ENCODE data around the gene UBE2F.
"Not testable (repeated sequence)": the region's sequence is repeated elsewhere in the genome, so short reads cannot be mapped to it uniquely, and the experiment has no call there.

The UBE2F gene

DNA sequence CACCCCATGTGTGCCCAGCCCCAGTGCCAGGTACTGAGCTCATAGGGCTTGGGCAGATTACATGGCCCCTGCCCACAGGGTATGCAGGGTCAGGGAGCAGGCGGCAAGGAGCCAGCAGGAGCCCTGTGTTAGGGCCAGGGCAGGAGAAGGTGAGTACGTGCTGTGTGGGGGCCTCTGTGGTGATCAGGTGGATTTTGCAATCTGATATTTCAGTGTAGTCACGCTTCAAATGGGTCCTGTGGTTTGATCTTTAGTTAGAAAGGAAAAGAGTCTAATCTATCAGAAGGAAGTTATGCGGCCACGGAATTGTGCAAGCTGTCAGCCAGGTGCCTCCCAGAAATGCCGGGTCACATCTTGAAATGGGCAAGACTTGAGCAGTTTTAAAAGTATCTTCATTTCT is 13.9 kb downstream of the UBE2F start:
- DNase-seq: no peak

DNA sequence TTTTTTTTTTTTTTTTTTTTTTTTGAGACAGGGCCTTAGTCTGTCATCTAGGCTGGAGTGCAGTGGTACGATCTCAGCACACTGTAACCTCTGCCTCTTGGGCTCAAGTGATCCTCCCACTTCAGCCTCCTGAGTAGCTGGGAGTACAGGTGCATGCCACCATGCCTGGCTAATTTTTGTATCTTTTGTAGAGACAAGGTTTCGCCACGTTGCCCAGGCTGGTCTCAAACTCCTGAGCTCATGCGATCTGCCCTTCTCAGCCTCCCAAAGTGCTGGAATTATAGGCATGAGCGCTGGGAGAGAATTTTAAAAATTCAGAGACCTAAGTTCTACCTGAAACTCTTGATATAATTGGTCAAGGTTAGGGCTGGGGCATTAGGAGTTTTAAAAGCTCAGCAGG is 14.8 kb downstream of the UBE2F start:
- DNase-seq: not testable (repeated sequence)

DNA sequence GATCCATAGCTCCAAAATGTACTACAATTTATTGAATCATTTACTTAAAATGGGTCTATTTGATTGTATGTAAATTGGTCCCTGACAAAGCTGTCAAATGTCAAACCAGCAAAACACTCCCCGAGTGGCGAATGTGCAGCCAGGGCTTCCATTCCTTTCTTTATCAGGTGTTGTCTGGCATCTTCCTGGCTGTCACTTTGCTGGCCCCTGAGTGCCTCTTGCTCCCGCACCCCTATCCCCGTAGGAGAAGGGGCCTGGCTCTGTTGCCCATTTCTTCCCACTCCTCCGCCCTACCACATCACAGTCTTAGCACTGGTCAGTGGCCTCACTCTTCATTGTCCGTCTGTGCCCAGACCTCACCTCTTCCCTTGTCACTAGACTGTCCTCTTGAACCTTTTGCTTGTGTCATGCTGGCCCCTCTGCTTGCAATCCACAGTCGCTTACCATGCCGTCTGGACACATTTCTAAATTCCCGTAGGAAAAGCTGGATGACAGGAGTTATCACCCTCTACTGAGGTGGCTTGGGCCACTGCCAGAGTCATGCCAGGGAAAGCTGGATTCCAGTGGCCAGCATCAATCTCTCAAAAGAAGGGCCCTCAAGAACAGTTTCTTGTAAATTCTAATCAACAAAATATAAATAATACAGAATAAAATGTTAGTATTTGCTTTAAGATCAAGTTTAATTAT is 15.4 kb downstream of the UBE2F start:
- no peak for DNase-seq

DNA sequence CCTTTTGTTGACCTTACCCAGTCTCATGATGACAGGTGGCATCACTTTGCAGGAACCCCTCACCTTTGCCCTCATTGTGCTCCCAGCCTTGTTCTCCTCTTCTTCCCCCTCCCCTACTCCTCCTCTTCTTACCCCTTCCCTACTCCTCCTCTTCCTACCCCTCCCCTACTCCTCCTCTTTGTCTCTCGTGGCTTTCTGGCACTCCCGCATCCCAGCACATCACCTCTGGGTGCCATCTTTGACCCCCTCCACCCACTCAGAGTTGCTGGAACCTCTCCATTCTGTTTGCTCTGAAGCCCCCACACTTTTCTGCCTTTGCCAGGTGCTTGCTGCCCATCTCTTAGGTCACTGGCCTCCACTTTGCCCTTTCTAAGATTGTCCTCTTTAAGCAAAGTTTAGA is 17.1 kb downstream of the UBE2F start:
- DNase-seq: no peak

DNA sequence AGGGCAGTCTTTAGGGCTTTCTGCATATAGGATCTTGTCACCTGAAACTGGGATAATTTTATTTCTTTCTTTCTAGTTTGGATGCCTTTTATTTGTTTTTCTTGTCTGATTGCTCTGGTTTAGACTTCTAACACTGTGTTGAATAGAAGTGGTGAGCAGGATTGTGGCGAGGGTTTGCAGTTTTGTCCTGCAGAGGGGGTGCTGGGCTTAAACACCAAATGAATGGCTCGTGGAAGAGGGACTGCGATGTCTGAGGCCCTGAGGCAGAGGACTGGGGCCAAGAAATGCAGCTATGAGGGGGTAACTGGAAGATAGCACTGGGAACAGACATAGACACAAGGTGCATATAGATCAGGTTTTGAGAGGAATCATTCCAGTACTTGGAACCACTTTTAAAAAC is 20.5 kb downstream of the UBE2F start:
- no peak for DNase-seq

DNA sequence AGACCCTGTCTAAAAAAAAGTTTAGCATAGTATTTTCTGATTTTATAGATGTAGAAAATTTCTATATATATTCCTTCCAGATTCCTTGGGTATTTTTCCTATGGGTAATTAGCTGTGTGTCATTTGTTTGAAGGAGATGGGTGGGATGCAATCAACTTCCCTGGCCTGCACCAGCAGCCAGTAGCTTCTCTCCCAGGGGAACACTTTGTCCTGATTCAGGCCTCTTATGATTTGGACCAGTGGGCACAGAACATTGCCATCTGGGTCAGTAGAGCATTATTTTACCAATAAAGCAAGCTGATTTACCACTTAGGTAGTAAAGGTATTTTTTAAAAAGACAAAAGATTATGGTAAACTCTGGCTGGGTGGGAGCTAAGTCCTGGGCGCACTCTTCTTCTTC is 26.9 kb downstream of the UBE2F start:
- DNase-seq: no peak

DNA sequence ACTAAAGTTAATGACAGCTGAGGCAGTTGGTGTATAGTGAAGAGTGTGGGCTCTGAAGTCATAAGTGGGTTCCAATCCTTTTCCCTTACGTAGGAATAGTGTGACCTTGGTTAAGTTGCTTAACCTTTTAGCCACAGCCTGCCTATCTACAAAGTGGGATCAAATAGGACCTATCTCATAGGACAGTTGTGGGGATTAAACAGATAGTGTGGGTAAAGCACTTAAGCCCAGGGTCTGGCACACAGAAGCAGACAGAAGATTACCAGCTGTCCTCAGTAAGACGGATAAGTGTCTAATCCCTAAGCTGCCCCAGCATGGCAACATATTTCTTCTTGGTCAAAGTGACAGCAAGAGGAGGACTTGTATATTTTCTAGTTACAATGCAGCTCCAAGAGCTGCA is 28.2 kb downstream of the UBE2F start:
- DNase-seq: no peak

DNA sequence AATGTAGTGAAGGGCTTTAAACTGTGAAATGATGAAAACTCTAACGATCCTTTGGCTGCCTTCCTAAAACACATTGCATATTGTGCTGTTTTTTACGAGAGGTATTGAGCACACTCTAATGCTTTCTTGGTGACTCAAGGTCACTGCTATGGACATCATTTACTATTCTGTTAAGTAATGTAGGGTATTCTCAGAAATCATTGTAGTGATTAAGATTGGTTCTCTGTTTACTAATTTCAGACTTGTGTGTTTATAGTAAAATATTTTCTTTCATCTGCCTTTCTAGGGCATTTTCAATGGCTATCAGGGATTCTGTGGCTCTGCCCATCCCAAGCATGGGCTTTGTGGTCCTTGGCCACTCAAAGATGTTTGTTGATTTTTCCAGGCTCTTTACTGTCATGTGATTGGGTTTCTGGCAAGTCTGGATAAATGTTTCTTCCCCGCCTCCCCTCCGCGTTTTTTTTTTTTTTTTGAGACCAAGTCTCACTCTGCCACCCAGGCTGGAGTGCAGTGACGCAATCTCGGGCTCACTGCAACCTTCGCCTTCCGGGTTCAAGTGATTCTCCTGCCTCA is 29.3 kb downstream of the UBE2F start:
- DNase-seq: no peak

DNA sequence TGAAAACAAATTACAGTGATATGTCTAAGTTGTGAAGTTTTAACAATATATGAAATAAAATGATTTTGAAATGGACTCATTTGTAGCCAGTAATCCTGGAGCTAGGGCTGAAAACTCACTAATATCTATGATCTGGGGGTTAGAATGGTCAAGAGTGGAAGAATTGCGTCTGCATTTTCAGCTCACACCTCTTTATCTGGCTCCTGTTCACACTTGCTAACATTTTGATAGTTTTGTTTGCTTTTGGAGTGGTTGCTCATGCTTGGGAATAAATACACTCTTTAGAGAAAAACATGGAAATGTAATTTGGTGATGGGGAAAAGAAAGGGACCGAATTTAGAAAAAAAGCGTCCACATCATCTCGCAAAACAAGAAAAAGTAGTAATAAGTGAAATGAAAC is 30.7 kb downstream of the UBE2F start:
- DNase-seq: no peak

DNA sequence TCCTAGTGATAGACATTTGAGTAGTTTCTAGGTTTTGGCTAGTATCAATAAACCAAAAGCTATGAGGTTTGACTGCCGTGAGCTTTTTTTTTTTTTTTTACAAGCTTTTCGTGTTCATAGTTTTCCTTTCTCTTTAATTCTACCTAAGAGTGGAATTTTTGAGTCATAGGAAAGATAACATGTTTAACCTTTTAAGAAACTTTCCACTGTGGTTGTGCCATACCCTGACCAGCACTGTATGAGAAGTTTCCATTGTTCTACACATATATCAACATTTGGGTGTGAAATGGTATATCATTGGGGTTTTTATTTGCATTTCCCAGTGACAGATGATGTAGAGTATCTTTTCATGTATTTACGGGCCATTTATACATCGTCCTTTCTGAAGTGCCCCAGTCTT is 31.7 kb downstream of the UBE2F start:
- DNase-seq: no peak

DNA sequence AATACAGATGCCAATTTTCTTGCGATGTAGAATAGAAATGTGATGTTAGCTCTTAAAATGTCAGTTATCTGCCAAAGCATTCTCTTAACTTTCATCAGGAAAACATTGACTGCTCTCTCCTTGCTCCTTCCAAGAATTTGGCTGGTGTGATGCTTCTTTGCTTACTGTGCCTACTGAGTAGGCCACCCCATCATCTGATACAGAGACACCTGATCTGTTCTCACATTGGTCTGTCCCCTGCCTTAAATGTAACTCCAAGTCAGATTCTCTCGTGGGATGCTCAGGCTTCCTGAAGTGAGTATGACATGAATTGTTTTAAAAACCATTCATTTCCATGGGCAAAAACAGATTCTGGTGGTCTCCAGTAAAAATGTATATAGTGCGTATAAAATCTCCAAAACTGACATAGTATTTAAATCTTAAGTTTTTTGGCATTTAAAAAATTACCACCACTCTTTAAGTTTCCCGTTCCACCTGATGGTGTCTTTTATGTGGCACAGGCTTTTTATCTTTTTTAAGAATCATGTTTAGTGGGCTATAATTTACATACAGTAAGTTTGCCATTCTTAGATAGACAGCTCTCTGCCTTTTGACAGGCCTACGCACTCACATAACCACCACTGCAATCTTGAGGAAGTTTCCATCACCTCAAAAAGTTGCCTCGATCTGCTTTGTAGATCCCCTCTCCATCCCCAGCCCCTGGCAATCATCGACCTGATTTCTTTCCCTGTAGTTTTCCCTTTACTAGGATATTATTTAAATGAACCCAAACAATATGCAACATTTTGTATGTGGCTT is 36.6 kb downstream of the UBE2F start:
- no peak for DNase-seq

DNA sequence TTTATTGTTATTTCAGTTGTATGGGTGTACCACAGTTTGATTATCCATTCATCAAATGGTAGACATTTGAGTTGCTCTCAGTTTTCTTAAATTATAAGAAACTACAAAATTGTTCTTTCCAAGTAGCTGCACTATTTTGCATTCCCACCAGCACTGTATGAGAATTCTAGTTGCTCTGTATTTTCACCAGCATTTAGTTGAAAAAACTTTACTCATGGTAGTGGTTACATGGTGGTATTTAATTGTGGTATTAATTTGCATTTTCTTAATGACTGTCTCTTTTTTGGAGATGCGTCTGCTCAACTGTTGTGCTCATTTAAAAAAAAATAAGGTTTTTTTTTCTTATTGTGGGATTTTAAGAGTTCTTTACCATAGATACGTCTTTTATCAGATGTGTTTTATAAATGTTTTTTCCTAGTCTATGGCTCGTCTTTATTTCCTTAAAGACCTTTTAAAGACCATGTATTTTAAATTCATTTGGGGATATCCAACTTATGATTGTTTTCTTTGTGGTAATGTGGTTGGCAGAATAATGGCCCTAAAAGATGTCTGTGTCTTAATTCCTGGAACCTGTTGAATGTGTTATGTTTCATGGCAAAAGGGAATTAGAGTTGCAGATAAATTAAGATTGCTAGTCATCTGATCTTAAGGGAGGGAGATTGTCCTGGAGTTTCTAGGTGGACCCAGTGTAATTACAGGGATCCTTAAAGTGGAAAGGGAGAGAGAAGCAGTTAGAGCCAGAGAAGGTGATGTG is 37.4 kb downstream of the UBE2F start:
- no peak for DNase-seq

DNA sequence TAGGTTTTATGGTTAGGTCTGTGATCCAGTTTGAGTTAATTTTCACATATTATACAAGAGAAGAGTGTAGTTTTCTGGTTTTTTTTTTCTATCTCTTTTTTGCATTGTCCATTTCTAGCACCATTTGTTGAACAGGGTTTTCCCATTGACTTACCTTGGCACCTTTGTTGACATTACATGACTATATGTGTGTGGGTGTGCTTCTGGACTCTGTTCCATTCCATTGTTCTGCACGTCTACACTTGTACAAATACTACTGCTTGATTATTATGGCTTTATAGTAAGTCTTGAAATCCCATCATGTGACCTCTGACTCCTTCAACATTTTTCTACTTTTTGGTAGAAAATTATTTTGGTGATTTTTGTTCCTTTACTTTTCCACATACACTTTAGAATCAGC is 38.7 kb downstream of the UBE2F start:
- DNase-seq: no peak

DNA sequence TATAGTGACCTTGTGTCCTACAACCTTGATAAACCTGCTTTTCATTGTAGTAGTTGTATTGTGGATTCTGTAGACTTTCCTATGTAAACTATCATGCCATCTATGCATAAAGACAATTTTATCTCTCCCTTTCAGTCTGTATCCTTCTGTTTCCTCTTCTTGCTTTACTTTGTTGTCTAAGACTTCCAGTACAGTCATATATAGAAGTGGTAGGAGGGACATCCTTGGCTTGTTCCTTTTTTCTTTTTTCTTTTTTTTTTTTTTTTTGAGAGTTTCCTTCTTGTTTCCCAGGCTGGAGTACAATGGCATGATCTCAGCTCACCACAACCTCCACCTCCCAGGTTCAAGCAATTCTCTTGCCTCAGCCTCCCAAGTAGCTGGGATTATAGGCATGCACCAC is 39.7 kb downstream of the UBE2F start:
- DNase-seq: no peak

DNA sequence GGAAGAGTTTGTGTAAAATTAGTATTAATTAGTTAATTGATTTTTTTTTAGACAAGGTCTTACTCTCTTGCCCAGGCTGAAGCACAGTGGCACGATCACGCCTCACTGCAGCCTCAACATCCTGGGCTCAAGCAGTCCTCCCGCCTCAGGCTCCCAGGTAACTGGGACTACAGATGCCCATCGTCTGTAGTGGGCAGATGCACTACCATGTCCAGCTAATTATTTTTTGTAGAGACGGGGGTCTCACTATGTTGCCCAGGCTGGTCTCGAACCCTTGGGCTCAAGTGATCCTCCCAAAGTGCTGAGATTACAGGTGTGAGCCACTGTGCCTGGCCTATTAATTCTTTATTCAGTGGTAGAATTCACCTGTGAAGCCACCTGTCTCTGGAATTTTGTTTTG is 41.1 kb downstream of the UBE2F start:
- DNase-seq: no peak

DNA sequence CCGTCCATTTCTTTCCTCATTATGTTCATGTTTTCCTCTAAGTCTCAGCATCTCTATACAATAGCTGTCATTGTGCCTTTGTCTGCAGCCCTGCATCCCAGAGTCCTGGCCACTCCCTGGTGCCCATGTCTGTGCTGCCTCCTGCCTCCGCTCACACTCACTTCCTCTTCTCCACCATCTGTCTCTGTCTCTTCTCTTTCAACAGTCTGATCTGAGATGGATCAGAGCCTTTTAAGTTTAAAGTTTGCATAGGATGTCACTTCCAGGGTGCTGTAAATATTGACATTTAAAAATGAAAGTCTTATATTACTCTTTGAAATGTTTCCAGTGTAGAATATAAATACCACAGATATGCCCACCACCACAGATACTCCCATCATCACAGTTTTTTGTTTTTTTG is 42.7 kb downstream of the UBE2F start:
- no peak for DNase-seq

DNA sequence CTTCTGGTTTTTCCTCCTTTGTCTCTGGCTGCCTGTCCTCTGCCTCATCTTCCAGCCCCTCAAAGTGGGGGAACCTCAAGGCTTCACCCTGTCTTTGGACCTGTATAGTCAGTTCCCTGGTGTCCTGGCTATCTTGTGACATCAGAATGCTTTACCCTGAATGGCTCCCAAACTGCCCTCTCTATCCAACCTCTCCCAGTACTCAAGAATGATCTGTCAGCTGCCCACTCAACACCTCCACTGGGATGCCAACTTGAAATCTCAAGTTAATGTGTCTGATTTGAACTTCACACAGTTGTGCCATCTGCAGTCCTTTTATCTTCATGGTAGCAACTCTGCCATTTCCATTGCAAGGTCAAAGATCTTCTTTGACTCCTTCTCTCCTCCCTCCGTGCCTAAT is 43.8 kb downstream of the UBE2F start:
- no peak for DNase-seq

DNA sequence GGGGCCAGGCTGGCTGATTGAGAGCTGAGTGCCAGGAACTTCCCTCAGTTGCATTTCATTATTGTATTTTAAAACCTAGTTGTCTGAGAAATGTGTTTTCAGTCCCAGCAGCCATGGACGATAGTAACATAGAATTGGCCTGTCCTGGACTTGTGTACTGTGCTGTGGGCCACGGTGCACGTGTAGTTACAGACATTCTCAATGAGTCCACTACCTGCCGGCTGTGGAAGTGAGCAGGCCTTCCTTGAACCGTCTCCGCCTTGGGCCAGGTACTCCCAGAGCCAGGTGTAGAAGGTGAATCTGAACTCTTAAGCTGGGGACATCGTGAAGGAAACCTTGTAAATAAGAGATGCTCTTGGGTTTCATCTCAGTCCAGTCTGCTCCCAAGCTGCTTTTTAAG is 47.0 kb downstream of the UBE2F start:
- DNase-seq: no peak

DNA sequence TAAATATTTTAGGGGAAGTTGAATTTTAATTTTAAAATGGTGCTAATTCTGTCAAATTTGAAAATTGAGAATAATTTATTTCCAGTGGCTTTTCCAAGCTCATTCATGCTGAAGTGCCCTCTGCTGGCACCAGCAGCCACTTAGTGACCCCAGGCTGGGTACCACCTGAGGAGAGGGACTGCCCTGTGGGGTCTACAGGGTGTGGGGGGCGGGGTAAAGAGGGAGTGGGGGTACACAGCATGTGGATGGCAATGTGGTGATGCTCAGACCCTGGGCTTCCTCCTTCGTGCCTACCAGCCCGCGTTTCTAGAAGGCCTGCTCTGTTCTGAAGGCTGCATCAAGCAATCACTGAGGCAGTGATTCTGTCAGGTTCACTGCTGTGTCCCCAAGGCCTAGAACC is 48.9 kb downstream of the UBE2F start:
- DNase-seq: no peak

DNA sequence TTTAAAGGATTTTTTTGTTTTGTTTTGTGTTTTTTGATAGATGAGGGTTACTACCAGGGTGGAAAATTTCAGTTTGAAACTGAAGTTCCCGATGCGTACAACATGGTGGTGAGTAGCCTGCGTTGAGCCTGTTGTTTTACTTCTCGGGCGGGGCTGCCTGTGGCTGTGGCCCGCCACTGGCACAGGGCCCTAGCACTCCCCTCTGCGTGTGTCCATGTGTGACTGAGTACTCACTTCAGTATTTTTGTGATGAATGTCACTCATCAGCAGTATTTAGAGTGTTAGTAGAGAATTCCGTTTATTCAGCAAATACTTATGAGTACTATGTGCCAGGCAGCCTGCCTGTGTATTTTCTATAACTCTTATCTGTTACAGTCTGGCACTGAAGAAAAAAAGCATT is 49.7 kb downstream of the UBE2F start:
- DNase-seq: no peak

DNA sequence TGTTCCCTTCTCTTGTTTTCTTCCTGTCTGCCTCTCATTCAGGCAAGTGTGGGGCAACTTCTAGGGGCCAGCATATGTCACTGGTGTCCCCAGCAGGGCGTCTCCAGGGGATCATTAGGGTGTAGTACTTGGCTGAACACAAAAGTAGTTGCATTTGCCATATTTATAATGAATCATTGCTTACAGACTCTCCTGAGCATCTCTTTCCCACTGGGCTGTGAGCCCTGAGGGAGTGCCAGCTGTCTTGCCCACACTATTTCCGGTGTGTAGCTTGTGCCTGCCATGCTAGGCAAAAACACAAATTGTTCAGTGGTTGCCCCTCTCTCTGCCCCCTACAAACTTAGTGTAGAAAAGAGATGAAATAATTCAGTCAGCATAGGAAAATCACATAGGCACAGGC is 53.1 kb downstream of the UBE2F start:
- DNase-seq: no peak

DNA sequence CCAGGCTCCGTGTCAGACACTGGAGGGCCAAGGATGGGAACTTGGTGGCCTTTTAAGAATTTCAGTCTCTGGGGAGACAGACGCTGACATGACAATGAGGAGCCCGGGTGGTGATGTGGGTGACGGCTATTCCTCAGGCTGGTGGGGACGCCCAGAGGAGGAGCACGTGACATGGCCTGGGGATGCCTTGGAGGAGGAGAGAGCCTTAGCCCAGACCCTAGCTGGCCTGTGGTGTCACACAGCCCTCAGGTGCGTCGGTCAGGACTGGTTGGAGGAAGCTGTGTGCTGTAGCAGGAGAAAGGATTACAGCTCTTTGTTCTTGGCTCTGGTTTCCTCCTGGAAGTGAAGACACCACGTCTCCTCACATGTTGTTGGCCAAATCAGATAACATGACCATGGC is 54.0 kb downstream of the UBE2F start:
- DNase-seq: no peak

DNA sequence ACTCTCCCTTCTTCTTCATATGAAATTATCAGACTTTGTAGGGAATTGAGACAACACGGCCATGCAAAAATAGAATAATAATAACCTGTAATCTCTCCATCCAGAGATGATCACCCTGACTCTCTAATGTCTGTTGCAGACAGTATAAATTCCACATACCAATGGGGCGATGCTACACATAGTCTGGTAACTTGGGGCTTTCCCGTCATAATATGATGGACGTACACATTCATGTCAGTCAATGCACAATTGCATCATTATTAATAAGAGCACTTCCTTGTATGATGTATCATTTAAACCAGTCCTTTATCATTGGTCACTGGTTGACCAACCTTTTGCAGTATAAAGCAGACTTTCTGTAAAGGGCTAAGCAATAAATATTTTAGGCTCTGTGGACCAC is 54.5 kb downstream of the UBE2F start:
- DNase-seq: no peak
